Ishikawa (cell line): ENCODE data around the gene KCNB1.

Source experiments
- CEBPB ChIP-seq: IDR thresholded peaks from 2 replicates; pipeline ENCODE4 v1.6.1; 2012
- CREB1 ChIP-seq: IDR thresholded peaks from 2 replicates; pipeline ENCODE4 v1.6.1; 2012; ENCODE audit warnings: low read depth
- EP300 ChIP-seq: IDR thresholded peaks from 2 replicates; pipeline ENCODE4 v1.6.1; 2012; ENCODE audit warnings: borderline replicate concordance
- RAD21 ChIP-seq: IDR thresholded peaks from 2 replicates; pipeline ENCODE4 v1.6.1; 2012; ENCODE audit warnings: low read depth
- TAF1 ChIP-seq: IDR thresholded peaks from 2 replicates; pipeline ENCODE4 v1.6.1; 2012; ENCODE audit warnings: low read depth, mild to moderate bottlenecking
- TCF12 ChIP-seq: IDR thresholded peaks from 2 replicates; pipeline ENCODE4 v1.6.1; 2012; ENCODE audit warnings: low read depth
- TEAD4 ChIP-seq: IDR thresholded peaks from 2 replicates; pipeline ENCODE4 v1.6.1; 2012
- YY1 ChIP-seq: IDR thresholded peaks from 2 replicates; pipeline ENCODE4 v1.6.1; 2012; ENCODE audit warnings: low read depth
- TF ChIP-seq, protein P1 (sequence below): IDR thresholded peaks from 2 replicates; pipeline ENCODE4 v1.6.1; 2012
- TF ChIP-seq, protein P2 (sequence below): IDR thresholded peaks from 2 replicates; pipeline ENCODE4 v1.6.1; 2012
- TF ChIP-seq, protein P3 (sequence below): IDR thresholded peaks from 2 replicates; pipeline ENCODE4 v1.6.1; 2012; ENCODE audit warnings: low read depth, mild to moderate bottlenecking

DNA sequence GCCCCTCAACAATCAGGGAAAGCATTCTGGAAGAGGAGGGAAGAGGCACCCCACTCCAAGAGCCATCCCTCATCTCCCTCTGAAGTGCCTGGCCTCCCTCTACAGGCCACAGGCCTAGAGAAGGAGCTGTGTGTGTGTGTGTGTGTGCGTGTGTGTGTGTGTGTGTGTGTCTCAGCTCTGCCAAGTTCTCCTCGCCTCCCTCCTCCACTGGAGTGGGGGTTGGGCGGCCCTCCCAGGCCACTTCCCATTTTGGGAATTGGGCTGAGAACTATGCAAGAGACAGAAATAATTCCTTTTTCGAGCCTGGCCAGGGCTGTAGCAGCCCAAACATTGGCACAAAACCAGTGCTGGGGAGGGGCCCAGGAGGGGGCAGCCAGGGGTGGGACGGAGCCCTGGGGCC, 35.7 kb downstream of the KCNB1 start:
- TF ChIP-seq, protein P1, sequence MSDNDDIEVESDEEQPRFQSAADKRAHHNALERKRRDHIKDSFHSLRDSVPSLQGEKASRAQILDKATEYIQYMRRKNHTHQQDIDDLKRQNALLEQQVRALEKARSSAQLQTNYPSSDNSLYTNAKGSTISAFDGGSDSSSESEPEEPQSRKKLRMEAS: no peak
- no peak for TF ChIP-seq EP300
- TF ChIP-seq TAF1: no peak
- TF ChIP-seq, protein P2, sequence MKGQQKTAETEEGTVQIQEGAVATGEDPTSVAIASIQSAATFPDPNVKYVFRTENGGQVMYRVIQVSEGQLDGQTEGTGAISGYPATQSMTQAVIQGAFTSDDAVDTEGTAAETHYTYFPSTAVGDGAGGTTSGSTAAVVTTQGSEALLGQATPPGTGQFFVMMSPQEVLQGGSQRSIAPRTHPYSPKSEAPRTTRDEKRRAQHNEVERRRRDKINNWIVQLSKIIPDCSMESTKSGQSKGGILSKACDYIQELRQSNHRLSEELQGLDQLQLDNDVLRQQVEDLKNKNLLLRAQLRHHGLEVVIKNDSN: no peak
- TF ChIP-seq CEBPB: no peak
- no peak for TF ChIP-seq TEAD4
- no peak for TF ChIP-seq RAD21
- TF ChIP-seq, protein P3, sequence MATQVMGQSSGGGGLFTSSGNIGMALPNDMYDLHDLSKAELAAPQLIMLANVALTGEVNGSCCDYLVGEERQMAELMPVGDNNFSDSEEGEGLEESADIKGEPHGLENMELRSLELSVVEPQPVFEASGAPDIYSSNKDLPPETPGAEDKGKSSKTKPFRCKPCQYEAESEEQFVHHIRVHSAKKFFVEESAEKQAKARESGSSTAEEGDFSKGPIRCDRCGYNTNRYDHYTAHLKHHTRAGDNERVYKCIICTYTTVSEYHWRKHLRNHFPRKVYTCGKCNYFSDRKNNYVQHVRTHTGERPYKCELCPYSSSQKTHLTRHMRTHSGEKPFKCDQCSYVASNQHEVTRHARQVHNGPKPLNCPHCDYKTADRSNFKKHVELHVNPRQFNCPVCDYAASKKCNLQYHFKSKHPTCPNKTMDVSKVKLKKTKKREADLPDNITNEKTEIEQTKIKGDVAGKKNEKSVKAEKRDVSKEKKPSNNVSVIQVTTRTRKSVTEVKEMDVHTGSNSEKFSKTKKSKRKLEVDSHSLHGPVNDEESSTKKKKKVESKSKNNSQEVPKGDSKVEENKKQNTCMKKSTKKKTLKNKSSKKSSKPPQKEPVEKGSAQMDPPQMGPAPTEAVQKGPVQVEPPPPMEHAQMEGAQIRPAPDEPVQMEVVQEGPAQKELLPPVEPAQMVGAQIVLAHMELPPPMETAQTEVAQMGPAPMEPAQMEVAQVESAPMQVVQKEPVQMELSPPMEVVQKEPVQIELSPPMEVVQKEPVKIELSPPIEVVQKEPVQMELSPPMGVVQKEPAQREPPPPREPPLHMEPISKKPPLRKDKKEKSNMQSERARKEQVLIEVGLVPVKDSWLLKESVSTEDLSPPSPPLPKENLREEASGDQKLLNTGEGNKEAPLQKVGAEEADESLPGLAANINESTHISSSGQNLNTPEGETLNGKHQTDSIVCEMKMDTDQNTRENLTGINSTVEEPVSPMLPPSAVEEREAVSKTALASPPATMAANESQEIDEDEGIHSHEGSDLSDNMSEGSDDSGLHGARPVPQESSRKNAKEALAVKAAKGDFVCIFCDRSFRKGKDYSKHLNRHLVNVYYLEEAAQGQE: no peak
- no peak for TF ChIP-seq YY1
- TF ChIP-seq CREB1: no peak
- TF ChIP-seq TCF12: no peak
